Measurements from ENCODE around the gene TNFRSF12A.
"Not testable (repeated sequence)": the region's sequence is repeated elsewhere in the genome, so short reads cannot be mapped to it uniquely, and the experiment has no call there.

Gene TNFRSF12A

GRCh38 chr16:3069146-3069545 is 49.0 kb downstream of the TNFRSF12A start:
- not testable (repeated sequence) for DNase-seq

GRCh38 chr16:3070608-3071111 is 50.5 kb downstream of the TNFRSF12A start:
- DNase-seq: no peak

GRCh38 chr16:3071655-3072054 is 51.5 kb downstream of the TNFRSF12A start:
- DNase-seq: no peak

All from activated CD8-positive, alpha-beta memory T cell treated with anti-CD3 and anti-CD28 coated beads for 24 hours (primary cell).